GM12873 (cell line): Measurements from ENCODE around the gene EXOSC7.

ENCODE experiments used
- CTCF ChIP-seq: IDR thresholded peaks from 2 replicates; pipeline ENCODE4 v1.5.1; 2012; ENCODE audit warnings: low read depth, mild to moderate bottlenecking, moderate library complexity, low read length, control low read depth; ENCODE audit not compliant: insufficient read depth; ENCODE audit errors: missing control alignments

The EXOSC7 gene

GRCh38 chr3:45059132-45059531 is 83.1 kb downstream of the EXOSC7 start:
- no peak for TF ChIP-seq CTCF

GRCh38 chr3:45060165-45060892 is 84.3 kb downstream of the EXOSC7 start:
- no peak for TF ChIP-seq CTCF
